SK-N-SH (cell line): ENCODE results near the gene UBAP2L. TPM values are rescaled to one million over a fixed set of nuclear protein-coding genes. Genes with fewer than 3 reads are reported as not detected.

Source experiments
- CTCF ChIA-PET: fragments of 300-600, 350-600 bp; formaldehyde crosslinking; extraction: SDS; loops from one replicate; lab custom pipeline; 2021; lab: Yijun Ruan, JAX
- POLR2A ChIA-PET: fragments of 350-600 bp; sonication (Branson Sonifier 250); formaldehyde crosslinking; extraction: SDS; loops from one replicate; lab custom pipeline; 2020; ENCODE audit warnings: antibody characterized with exemption, inconsistent platforms; lab: Yijun Ruan, JAX
- DNase-seq: peaks from one replicate; pipeline ENCODE4 v3.0.0; 2012
- H2AFZ ChIP-seq: fragments of 200-600 bp; sonication (generic); 2 replicates; pipeline ENCODE4 v1.8.1; 2016; ENCODE audit warnings: antibody characterized with exemption, mild to moderate bottlenecking, low read depth
- H3F3A ChIP-seq: fragments of 200-600 bp; sonication (generic); replicated peaks from 2 replicates; pipeline ENCODE3; 2016; ENCODE audit warnings: antibody characterized with exemption, mild to moderate bottlenecking; ENCODE audit not compliant: insufficient read depth
- H3K27ac ChIP-seq, 2 experiments: fragments of 200-500 bp in 1 of 2; fragments of 200-600 bp in 1 of 2; sonication (Bioruptor generic) in 1 of 2; sonication (generic), shearing (Covaris generic) in 1 of 2; 2 replicates each; pipeline versions ENCODE4 v1.5.1 to v1.6.1; 2014 to 2016; ENCODE audit warnings: low read depth in 2 of 2, inconsistent platforms in 1 of 2, low read length in 1 of 2, mild to moderate bottlenecking in 1 of 2, mixed read lengths in 1 of 2
- H3K27me3 ChIP-seq: fragments of 200-600 bp; sonication (generic), shearing (Covaris generic); 2 replicates; pipeline ENCODE4 v1.6.1; 2016; ENCODE audit warnings: mixed run types; ENCODE audit not compliant: insufficient read depth
- H3K36me3 ChIP-seq, 2 experiments: fragments of 200-500 bp in 1 of 2; fragments of 200-600 bp in 1 of 2; sonication (Bioruptor generic) in 1 of 2; sonication (generic) in 1 of 2; replicated peaks in 1 of 2; 2 replicates each; pipeline versions ENCODE3 to v1.5.1; 2014 to 2016; ENCODE audit warnings: low read length in 1 of 2, mild to moderate bottlenecking in 1 of 2; ENCODE audit not compliant: insufficient read depth in 2 of 2, control insufficient read depth in 1 of 2
- H3K4me1 ChIP-seq, 2 experiments: fragments of 200-500 bp in 1 of 2; fragments of 200-600 bp in 1 of 2; sonication (Bioruptor generic) in 1 of 2; sonication (generic), shearing (Covaris generic) in 1 of 2; 2 replicates each; pipeline versions ENCODE4 v1.5.1 to v1.6.1; 2014 to 2016; ENCODE audit warnings: low read depth in 1 of 2, low read length in 1 of 2, mixed run types in 1 of 2; ENCODE audit not compliant: insufficient read depth in 2 of 2, control insufficient read depth in 1 of 2
- H3K4me2 ChIP-seq: fragments of 200-600 bp; sonication (generic), shearing (Covaris generic); 2 replicates; pipeline ENCODE4 v1.6.1; 2017; ENCODE audit warnings: mixed run types
- H3K4me3 ChIP-seq, 2 experiments: fragments of 200-500 bp in 1 of 2; fragments of 200-600 bp in 1 of 2; sonication (Bioruptor generic) in 1 of 2; sonication (generic), shearing (Covaris generic) in 1 of 2; 2 replicates each; pipeline versions ENCODE4 v1.5.1 to v1.8.1; 2014 to 2016; ENCODE audit warnings: low read depth in 2 of 2, inconsistent platforms in 1 of 2, low read length in 1 of 2, mild to moderate bottlenecking in 1 of 2, mixed read lengths in 1 of 2, moderate library complexity in 1 of 2
- H3K79me2 ChIP-seq: fragments of 200-600 bp; sonication (generic); 2 replicates; pipeline ENCODE4 v1.8.1; 2017; ENCODE audit warnings: mild to moderate bottlenecking; ENCODE audit not compliant: insufficient read depth
- H3K9ac ChIP-seq: fragments of 200-600 bp; sonication (generic); 2 replicates; pipeline ENCODE4 v1.6.1; 2017; ENCODE audit warnings: mixed run types
- H3K9me2 ChIP-seq: fragments of 200-600 bp; sonication (generic); 2 replicates; pipeline ENCODE4 v1.6.1; 2017; ENCODE audit warnings: mixed run types
- H3K9me3 ChIP-seq: fragments of 200-600 bp; sonication (generic); 2 replicates; pipeline ENCODE4 v1.6.1; 2017; ENCODE audit warnings: mixed run types, mild to moderate bottlenecking, moderate library complexity
- H4K20me1 ChIP-seq: fragments of 200-600 bp; sonication (generic); 2 replicates; pipeline ENCODE4 v1.6.1; 2017; ENCODE audit warnings: mild to moderate bottlenecking, mixed run types; ENCODE audit not compliant: insufficient read depth
- CHD2 ChIP-seq: fragments of 150-350 bp; IDR thresholded peaks from 2 replicates; pipeline ENCODE4 v1.6.1; 2018; ENCODE audit warnings: low read length; ENCODE audit not compliant: partially characterized antibody
- ELF1 ChIP-seq: IDR thresholded peaks from 2 replicates; pipeline ENCODE4 v1.4.0; 2012
- EZH2phosphoT487 ChIP-seq: fragments of 200-600 bp; sonication (generic); IDR thresholded peaks from 2 replicates; pipeline ENCODE4 v1.6.1; 2017; ENCODE audit warnings: low read depth, mixed run types, mild to moderate bottlenecking, antibody characterized with exemption, moderate library complexity, borderline replicate concordance
- FOSL2 ChIP-seq: IDR thresholded peaks from 2 replicates; pipeline ENCODE4 v1.4.0; 2012; ENCODE audit warnings: low read depth, mild to moderate bottlenecking, moderate library complexity, borderline replicate concordance
- GABPA ChIP-seq: IDR thresholded peaks from 2 replicates; pipeline ENCODE4 v1.4.0; 2012; ENCODE audit warnings: low read depth, mild to moderate bottlenecking
- JUND ChIP-seq: IDR thresholded peaks from 2 replicates; pipeline ENCODE4 v1.4.0; 2012
- NFIC ChIP-seq: IDR thresholded peaks from 2 replicates; pipeline ENCODE4 v1.4.0; 2012; ENCODE audit warnings: borderline replicate concordance
- POLR2AphosphoS5 ChIP-seq: IDR thresholded peaks from 2 replicates; pipeline ENCODE4 v1.6.1; 2012; ENCODE audit warnings: low read depth, low read length
- RAD21 ChIP-seq: IDR thresholded peaks from 2 replicates; pipeline ENCODE4 v1.6.1; 2012; ENCODE audit warnings: mild to moderate bottlenecking, low read length
- RCOR1 ChIP-seq: fragments of 150-350 bp; IDR thresholded peaks from 2 replicates; pipeline ENCODE4 v1.6.1; 2017; ENCODE audit warnings: antibody characterized with exemption, low read length
- SIN3A ChIP-seq: IDR thresholded peaks from 2 replicates; pipeline ENCODE4 v1.6.1; 2012; ENCODE audit warnings: low read depth, mild to moderate bottlenecking, low read length, moderate library complexity, borderline replicate concordance
- TAF1 ChIP-seq: IDR thresholded peaks from 2 replicates; pipeline ENCODE4 v1.6.1; 2012; ENCODE audit warnings: low read depth, mild to moderate bottlenecking, low read length, moderate library complexity, borderline replicate concordance
- TCF12 ChIP-seq: IDR thresholded peaks from 2 replicates; pipeline ENCODE4 v1.4.0; 2012
- TEAD4 ChIP-seq: IDR thresholded peaks from 2 replicates; pipeline ENCODE4 v1.4.0; 2012; ENCODE audit warnings: mild to moderate bottlenecking, borderline replicate concordance; ENCODE audit not compliant: insufficient read depth
- YY1 ChIP-seq: IDR thresholded peaks from 2 replicates; pipeline ENCODE4 v1.4.0; 2012; ENCODE audit warnings: low read depth, mild to moderate bottlenecking
- WGBS: methylation state at CpG from one replicate; pipeline ENCODE4 v1.1.6; 2017; ENCODE audit warnings: low lambda C conversion rate; 5-methylcytosine and 5-hydroxymethylcytosine counted together
- polyA plus RNA-seq, 3 experiments: library from polyadenylated mRNA; depleted of rRNA; stranded (reverse); fragments of >200 nt; gene quantifications; 2 replicates each; pipeline ENCODE4 v1.2.3, GENCODE V29; 2012
- TF ChIP-seq, protein P1 (sequence below): fragments of 200-600 bp; sonication (generic); IDR thresholded peaks from 2 replicates; pipeline ENCODE4 v1.6.1; 2017; ENCODE audit warnings: antibody characterized with exemption, mild to moderate bottlenecking, moderate library complexity
- TF ChIP-seq, protein P2 (sequence below): IDR thresholded peaks from 2 replicates; pipeline ENCODE4 v1.6.1; 2012; ENCODE audit warnings: mild to moderate bottlenecking, low read depth, low read length, moderate library complexity
- TF ChIP-seq, protein P3 (sequence below): fragments of 150-350 bp; IDR thresholded peaks from 2 replicates; pipeline ENCODE4 v1.6.1; 2016; ENCODE audit warnings: mild to moderate bottlenecking, low read depth, low read length
- TF ChIP-seq, protein P4 (sequence below): IDR thresholded peaks from 2 replicates; pipeline ENCODE4 v1.4.0; 2012; ENCODE audit warnings: low read depth
- TF ChIP-seq, protein P5 (sequence below): IDR thresholded peaks from 2 replicates; pipeline ENCODE4 v1.4.0; 2012; ENCODE audit warnings: low read depth, borderline replicate concordance

UBAP2L gene
- polyA plus RNA-seq, 1 of the 3 experiments (the other 2 are of a cell fraction), result 161 TPM

DNA sequence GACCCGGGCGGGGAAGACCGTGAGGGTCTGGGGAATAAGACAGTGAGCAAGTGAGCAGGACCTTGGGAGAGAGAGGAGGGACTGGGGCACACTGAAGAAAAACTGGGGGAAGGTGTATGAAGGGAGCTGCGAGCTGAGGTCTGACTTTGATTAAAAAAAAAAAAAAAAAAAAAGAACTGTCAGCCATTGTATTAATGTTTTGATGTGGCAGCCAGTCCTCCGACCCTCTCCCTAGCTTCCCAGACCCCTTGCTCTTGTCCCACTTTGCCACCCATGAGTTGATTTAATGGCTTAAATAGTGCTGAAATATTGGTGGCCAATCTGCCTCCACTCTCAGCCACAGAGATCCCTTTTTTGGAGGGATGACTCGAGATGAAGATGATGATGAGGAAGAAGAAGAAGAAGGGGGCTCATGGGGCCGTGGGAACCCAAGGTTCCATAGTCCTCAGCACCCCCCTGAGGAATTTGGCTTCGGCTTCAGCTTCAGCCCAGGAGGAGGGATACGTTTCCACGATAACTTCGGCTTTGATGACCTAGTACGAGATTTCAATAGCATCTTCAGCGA is 52.3 kb downstream of the UBAP2L start (continued):
- TF ChIP-seq, protein P1, sequence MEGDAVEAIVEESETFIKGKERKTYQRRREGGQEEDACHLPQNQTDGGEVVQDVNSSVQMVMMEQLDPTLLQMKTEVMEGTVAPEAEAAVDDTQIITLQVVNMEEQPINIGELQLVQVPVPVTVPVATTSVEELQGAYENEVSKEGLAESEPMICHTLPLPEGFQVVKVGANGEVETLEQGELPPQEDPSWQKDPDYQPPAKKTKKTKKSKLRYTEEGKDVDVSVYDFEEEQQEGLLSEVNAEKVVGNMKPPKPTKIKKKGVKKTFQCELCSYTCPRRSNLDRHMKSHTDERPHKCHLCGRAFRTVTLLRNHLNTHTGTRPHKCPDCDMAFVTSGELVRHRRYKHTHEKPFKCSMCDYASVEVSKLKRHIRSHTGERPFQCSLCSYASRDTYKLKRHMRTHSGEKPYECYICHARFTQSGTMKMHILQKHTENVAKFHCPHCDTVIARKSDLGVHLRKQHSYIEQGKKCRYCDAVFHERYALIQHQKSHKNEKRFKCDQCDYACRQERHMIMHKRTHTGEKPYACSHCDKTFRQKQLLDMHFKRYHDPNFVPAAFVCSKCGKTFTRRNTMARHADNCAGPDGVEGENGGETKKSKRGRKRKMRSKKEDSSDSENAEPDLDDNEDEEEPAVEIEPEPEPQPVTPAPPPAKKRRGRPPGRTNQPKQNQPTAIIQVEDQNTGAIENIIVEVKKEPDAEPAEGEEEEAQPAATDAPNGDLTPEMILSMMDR, result no peak
- TF ChIP-seq, protein P2, sequence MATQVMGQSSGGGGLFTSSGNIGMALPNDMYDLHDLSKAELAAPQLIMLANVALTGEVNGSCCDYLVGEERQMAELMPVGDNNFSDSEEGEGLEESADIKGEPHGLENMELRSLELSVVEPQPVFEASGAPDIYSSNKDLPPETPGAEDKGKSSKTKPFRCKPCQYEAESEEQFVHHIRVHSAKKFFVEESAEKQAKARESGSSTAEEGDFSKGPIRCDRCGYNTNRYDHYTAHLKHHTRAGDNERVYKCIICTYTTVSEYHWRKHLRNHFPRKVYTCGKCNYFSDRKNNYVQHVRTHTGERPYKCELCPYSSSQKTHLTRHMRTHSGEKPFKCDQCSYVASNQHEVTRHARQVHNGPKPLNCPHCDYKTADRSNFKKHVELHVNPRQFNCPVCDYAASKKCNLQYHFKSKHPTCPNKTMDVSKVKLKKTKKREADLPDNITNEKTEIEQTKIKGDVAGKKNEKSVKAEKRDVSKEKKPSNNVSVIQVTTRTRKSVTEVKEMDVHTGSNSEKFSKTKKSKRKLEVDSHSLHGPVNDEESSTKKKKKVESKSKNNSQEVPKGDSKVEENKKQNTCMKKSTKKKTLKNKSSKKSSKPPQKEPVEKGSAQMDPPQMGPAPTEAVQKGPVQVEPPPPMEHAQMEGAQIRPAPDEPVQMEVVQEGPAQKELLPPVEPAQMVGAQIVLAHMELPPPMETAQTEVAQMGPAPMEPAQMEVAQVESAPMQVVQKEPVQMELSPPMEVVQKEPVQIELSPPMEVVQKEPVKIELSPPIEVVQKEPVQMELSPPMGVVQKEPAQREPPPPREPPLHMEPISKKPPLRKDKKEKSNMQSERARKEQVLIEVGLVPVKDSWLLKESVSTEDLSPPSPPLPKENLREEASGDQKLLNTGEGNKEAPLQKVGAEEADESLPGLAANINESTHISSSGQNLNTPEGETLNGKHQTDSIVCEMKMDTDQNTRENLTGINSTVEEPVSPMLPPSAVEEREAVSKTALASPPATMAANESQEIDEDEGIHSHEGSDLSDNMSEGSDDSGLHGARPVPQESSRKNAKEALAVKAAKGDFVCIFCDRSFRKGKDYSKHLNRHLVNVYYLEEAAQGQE, result no peak
- TF ChIP-seq FOSL2 (no peak), TEAD4 (no peak), EZH2phosphoT487 (no peak), YY1 (no peak)

DNA sequence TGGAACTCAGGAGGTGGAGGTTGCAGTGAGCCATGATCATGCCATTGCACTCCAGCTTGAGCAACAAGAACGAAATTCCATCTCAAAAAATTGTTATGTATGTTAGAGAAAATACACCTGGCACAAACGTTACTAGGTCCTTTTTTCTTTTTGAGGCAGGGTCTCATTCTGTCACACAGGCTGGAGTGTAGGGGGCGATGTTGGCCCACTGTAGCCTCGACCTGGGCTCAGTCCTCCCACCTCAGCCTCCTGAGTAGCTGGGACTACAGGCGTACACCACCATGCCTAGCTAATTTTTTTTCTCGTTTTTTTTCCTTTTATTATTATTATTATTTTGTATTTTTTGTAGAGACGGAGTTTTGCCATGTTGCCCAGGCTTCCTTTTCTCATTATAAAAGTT is 56.0 kb downstream of the UBAP2L start:
- Histone ChIP-seq H3K27me3 (no peaks in the 10 kb centered on the region), H3K9me3 (no peaks in the 10 kb centered on the region), H3K36me3 (peaks cover 8 to 12% of the 10 kb centered on the region in 2 experiments), H4K20me1 (no peaks in the 10 kb centered on the region), H3K9ac (no peak overlapping the region), H3F3A (peaks cover 5% of the 10 kb centered on the region), H3K4me3 (no peak overlapping the region), H3K4me2 (no peak overlapping the region), H3K27ac (no peak overlapping the region), H2AFZ (no peak overlapping the region), H3K4me1 (peaks cover 0 to 9% of the 10 kb centered on the region in 2 experiments; a peak in 1 of 4 replicates), H3K9me2 (no peaks in the 10 kb centered on the region), H3K79me2 (peaks cover 15% of the 10 kb centered on the region; the same call in 1 of the 2 replicates)
- peak; percentile 28 for DNase-seq
- ChIA-PET CTCF (interaction anchor here (0.6 to 2.1 kb wide), 12 partner anchors 9 to 212 kb away, joined by 3 to 28 read pairs (median 6); partner anchors contain the start of gene ATP8B2), POLR2A (interaction anchor here (0.6 kb wide), 1 partner anchor 28 kb away, joined by 3 read pairs; no protein-coding TSS in a partner anchor)
- WGBS, result 75% methylated on average over 7 of the region's 7 CpGs
- no peak for TF ChIP-seq JUND
- TF ChIP-seq, protein P2, result no peak
- no peak for TF ChIP-seq TCF12
- no peak for TF ChIP-seq CHD2
- no peak for TF ChIP-seq SIN3A
- TF ChIP-seq GABPA, result no peak
- TF ChIP-seq POLR2AphosphoS5, result no peak
- no peak for TF ChIP-seq RCOR1
- TF ChIP-seq, protein P3, sequence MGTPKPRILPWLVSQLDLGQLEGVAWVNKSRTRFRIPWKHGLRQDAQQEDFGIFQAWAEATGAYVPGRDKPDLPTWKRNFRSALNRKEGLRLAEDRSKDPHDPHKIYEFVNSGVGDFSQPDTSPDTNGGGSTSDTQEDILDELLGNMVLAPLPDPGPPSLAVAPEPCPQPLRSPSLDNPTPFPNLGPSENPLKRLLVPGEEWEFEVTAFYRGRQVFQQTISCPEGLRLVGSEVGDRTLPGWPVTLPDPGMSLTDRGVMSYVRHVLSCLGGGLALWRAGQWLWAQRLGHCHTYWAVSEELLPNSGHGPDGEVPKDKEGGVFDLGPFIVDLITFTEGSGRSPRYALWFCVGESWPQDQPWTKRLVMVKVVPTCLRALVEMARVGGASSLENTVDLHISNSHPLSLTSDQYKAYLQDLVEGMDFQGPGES, result no peak
- TF ChIP-seq YY1, result no peak
- TF ChIP-seq TEAD4, result no peak
- TF ChIP-seq, protein P4, sequence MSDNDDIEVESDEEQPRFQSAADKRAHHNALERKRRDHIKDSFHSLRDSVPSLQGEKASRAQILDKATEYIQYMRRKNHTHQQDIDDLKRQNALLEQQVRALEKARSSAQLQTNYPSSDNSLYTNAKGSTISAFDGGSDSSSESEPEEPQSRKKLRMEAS, result no peak
- TF ChIP-seq ELF1, result no peak
- no peak for TF ChIP-seq TAF1
- TF ChIP-seq RAD21, result peak; percentile 66
- TF ChIP-seq, protein P5, sequence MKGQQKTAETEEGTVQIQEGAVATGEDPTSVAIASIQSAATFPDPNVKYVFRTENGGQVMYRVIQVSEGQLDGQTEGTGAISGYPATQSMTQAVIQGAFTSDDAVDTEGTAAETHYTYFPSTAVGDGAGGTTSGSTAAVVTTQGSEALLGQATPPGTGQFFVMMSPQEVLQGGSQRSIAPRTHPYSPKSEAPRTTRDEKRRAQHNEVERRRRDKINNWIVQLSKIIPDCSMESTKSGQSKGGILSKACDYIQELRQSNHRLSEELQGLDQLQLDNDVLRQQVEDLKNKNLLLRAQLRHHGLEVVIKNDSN, result no peak
- no peak for TF ChIP-seq NFIC
